Central memory CD8-positive, alpha-beta T cell (primary cell): Measurements from ENCODE around the gene MAP4.

ENCODE experiments used
- ATAC-seq: fragments of 150-1000 bp; cut with Tn5 transposase; replicated peaks from 2 replicates; pipeline ENCODE4 v1.10.0; 2022; ENCODE audit warnings: mild to moderate bottlenecking, moderate FRiP score, moderate number of reproducible peaks; ENCODE audit not compliant: poor library complexity, severe bottlenecking; ENCODE audit errors: extremely low read depth
- DNase-seq, 2 donors: peaks; one replicate each; pipeline ENCODE4 v3.0.0; 2021; ENCODE audit warnings: low spot score in 2 of 2
- H3K27ac Mint-ChIP-seq: one replicate; pipeline ENCODE4 v1.8.0; 2022; ENCODE audit warnings: low read depth, mild to moderate bottlenecking, moderate library complexity, mixed read lengths
- H3K27me3 Mint-ChIP-seq: one replicate; pipeline ENCODE4 v1.8.0; 2022; ENCODE audit warnings: mixed read lengths
- H3K36me3 Mint-ChIP-seq: one replicate; pipeline ENCODE4 v1.8.0; 2022; ENCODE audit warnings: mild to moderate bottlenecking, moderate library complexity, mixed read lengths; ENCODE audit not compliant: insufficient read depth
- H3K4me1 Mint-ChIP-seq: one replicate; pipeline ENCODE4 v1.8.0; 2022; ENCODE audit warnings: mixed read lengths
- H3K4me3 Mint-ChIP-seq: one replicate; pipeline ENCODE4 v1.8.0; 2022; ENCODE audit warnings: mild to moderate bottlenecking, moderate library complexity, mixed read lengths
- H3K9me3 Mint-ChIP-seq: one replicate; pipeline ENCODE4 v1.8.0; 2022; ENCODE audit warnings: mixed read lengths

Gene MAP4

GRCh38 chr3:47857151-47857550 lies 159.1 kb downstream of the MAP4 start:
- Mint-ChIP-seq H3K4me1 (no peaks in the 10 kb centered on the region), H3K4me3 (no peak overlapping the region), H3K36me3 (peaks cover 16% of the 10 kb centered on the region), H3K27me3 (no peaks in the 10 kb centered on the region), H3K9me3 (no peaks in the 10 kb centered on the region), H3K27ac (no peak overlapping the region)
- no peak for DNase-seq
- no peak for ATAC-seq

- no peak for ATAC-seq
Measured at GRCh38 chr3:47856669-47857068, 159.5 kb downstream of the MAP4 start.

GRCh38 chr3:47855461-47856383 lies 160.5 kb downstream of the MAP4 start:
- no peaks in the 10 kb centered on the region for H3K9me3 Mint-ChIP-seq
- no peak for ATAC-seq

More at GRCh38 chr3:47856669-47857068, 159.5 kb downstream of the MAP4 start:
- no peak for DNase-seq
- Mint-ChIP-seq H3K27me3 (no peaks in the 10 kb centered on the region), H3K27ac (no peak overlapping the region), H3K4me3 (no peak overlapping the region), H3K36me3 (peaks cover 18% of the 10 kb centered on the region), H3K9me3 (no peaks in the 10 kb centered on the region), H3K4me1 (no peaks in the 10 kb centered on the region)

GRCh38 chr3:47854720-47855455 lies 161.3 kb downstream of the MAP4 start:
- no peak overlapping the region for H3K4me3 Mint-ChIP-seq
- ATAC-seq (no peak), DNase-seq (no peak)
- H3K27ac Mint-ChIP-seq, result peak overlapping the region; percentile 84
- no peaks in the 10 kb centered on the region for H3K4me1 Mint-ChIP-seq
- H3K36me3 Mint-ChIP-seq, result peaks cover 21% of the 10 kb centered on the region
- H3K9me3 Mint-ChIP-seq, result no peaks in the 10 kb centered on the region
- no peaks in the 10 kb centered on the region for H3K27me3 Mint-ChIP-seq

More at GRCh38 chr3:47855461-47856383, 160.5 kb downstream of the MAP4 start:
- H3K36me3 Mint-ChIP-seq, result peaks cover 20% of the 10 kb centered on the region
- no peaks in the 10 kb centered on the region for H3K27me3 Mint-ChIP-seq
- peak overlapping the region; percentile 65 for H3K27ac Mint-ChIP-seq
- no peaks in the 10 kb centered on the region for H3K4me1 Mint-ChIP-seq
- DNase-seq, result no peak
- no peak overlapping the region for H3K4me3 Mint-ChIP-seq

- Mint-ChIP-seq H3K36me3 (peaks cover 23% of the 10 kb centered on the region), H3K4me3 (no peak overlapping the region), H3K4me1 (no peaks in the 10 kb centered on the region), H3K9me3 (no peaks in the 10 kb centered on the region), H3K27me3 (no peaks in the 10 kb centered on the region), H3K27ac (peak overlapping the region; percentile 84)
- no peak for ATAC-seq
- no peak for DNase-seq
Measured at GRCh38 chr3:47854267-47854666, 161.9 kb downstream of the MAP4 start.

- no peak for DNase-seq
- no peaks in the 10 kb centered on the region for H3K4me1 Mint-ChIP-seq
- H3K27ac Mint-ChIP-seq, result peak overlapping the region; percentile 84
- H3K9me3 Mint-ChIP-seq, result no peaks in the 10 kb centered on the region
- H3K4me3 Mint-ChIP-seq, result no peak overlapping the region
- no peak for ATAC-seq
- peaks cover 24% of the 10 kb centered on the region for H3K36me3 Mint-ChIP-seq
- no peaks in the 10 kb centered on the region for H3K27me3 Mint-ChIP-seq
Measured at GRCh38 chr3:47852604-47853602, 163.3 kb downstream of the MAP4 start.

GRCh38 chr3:47851888-47852603 lies 164.2 kb downstream of the MAP4 start:
- Mint-ChIP-seq H3K9me3 (no peaks in the 10 kb centered on the region), H3K27me3 (no peaks in the 10 kb centered on the region), H3K4me3 (no peak overlapping the region), H3K36me3 (peaks cover 25% of the 10 kb centered on the region), H3K4me1 (no peaks in the 10 kb centered on the region), H3K27ac (peak overlapping the region; percentile 80)
- DNase-seq (no peak), ATAC-seq (no peak)

GRCh38 chr3:47850564-47851410 lies 165.4 kb downstream of the MAP4 start:
- ATAC-seq, result no peak
- Mint-ChIP-seq H3K27ac (peak overlapping the region; percentile 80), H3K9me3 (no peaks in the 10 kb centered on the region), H3K4me1 (no peaks in the 10 kb centered on the region), H3K27me3 (no peaks in the 10 kb centered on the region), H3K36me3 (peaks cover 22% of the 10 kb centered on the region), H3K4me3 (no peak overlapping the region)
- no peak for DNase-seq

- Mint-ChIP-seq H3K27me3 (no peaks in the 10 kb centered on the region), H3K4me3 (no peak overlapping the region), H3K9me3 (no peaks in the 10 kb centered on the region), H3K4me1 (no peaks in the 10 kb centered on the region), H3K36me3 (peaks cover 25% of the 10 kb centered on the region), H3K27ac (peak overlapping the region; percentile 38)
- ATAC-seq (no peak), DNase-seq (no peak)
Measured at GRCh38 chr3:47849699-47850563, 166.3 kb downstream of the MAP4 start.

GRCh38 chr3:47849186-47849698 lies 167.0 kb downstream of the MAP4 start:
- Mint-ChIP-seq H3K9me3 (no peaks in the 10 kb centered on the region), H3K4me3 (no peak overlapping the region), H3K36me3 (peaks cover 28% of the 10 kb centered on the region), H3K27ac (no peak overlapping the region), H3K27me3 (no peaks in the 10 kb centered on the region), H3K4me1 (no peaks in the 10 kb centered on the region)
- DNase-seq, result no peak
- no peak for ATAC-seq
